Measurements from ENCODE around the gene TAS2R40.
"Not testable (repeated sequence)": the region's sequence is repeated elsewhere in the genome, so short reads cannot be mapped to it uniquely, and the experiment has no call there.

Gene TAS2R40

DNA sequence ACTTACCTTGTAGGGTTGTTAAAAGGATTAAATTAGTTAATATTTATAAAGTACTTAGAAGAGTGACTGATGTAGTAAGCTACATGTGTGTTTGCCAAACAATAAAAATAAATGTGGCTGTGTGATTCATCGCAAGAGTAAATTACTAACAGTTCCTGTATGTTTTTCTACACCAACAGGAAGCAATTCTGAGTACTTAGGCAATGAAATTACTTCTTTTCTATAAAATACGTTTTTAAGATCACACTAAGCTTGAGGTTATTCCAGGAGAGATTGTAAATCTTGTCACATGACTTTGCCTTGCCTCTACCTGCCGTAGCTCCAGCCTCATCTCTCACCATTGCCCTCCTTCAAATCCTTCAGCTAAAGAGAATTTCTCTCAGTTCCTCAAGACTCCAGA lies 23.3 kb downstream of the TAS2R40 start:
- in situ Hi-C loops (cut with MboI; ENCODE audit: low sequenced_read_pairs), result no loop called here

DNA sequence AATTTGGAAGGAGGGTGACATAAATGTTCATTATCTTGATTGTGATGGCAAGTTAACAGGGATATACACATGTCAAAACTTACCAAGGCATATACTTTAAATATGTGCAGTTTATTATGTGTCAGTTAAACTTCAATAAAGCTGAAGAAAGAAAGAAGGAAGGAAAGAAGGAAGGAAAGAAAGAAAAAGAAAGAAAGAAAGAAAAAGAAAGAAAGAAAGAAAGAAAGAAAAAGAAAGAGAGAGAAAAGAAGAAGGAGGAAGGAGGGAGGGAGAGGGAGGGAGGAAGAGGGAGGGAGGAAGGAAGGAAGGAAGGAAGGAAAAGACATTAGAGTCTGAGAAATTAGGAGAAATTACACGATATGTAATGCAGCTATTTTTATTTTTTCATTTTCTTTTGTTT lies 25.5 kb downstream of the TAS2R40 start:
- in situ Hi-C loops (cut with MboI; ENCODE audit: low sequenced_read_pairs), result no loop called here

DNA sequence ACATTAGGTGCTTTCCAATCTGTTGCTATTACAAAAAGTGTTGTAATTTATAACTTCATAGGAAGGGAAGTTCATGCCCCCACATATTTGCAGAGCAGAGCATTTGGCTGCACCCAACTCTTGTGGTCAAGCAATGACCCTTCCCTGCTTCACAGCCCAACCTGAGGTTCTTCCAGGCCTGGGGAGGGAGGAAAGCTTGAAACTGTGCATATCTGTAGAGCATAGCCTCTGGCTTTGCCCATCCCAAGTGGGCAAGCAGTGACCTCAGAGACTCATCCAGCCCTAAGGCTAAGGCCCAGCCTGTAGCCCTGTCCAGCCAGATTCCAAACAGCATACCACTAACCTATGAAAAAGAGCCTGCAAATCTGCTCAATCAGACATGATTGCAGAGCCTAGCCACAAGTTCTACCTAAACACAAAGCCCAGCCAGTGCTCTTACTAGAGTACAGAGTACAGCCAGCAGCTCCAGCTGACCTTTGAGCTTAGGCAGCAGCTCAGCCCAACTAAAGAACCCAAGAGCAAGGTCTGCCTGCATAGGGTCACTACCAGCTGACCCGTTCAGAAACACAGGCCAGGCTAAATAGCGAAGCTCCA lies 27.0 kb downstream of the TAS2R40 start:
- in situ Hi-C loops (cut with MboI; ENCODE audit: low sequenced_read_pairs), result no loop called here

DNA sequence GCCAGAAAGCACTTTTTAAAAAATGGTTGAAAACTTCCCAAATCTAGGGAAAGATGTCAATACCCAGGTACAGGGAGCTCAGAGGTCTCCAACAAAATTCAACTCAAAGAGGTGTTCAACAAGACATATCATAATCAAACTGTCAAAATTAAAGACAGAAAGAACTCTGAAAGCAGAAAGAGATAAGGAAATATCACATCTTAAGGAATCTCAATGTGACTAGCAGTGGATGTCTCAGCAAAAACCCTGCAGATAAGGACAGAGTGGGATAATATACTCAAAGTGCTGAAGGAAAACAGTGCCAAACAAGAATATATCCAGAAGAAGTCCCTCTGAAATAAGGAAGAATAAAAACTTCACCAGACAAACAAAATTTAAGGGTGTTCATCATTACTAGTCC lies 28.4 kb downstream of the TAS2R40 start:
- in situ Hi-C loops (cut with MboI; ENCODE audit: low sequenced_read_pairs), result no loop called here

DNA sequence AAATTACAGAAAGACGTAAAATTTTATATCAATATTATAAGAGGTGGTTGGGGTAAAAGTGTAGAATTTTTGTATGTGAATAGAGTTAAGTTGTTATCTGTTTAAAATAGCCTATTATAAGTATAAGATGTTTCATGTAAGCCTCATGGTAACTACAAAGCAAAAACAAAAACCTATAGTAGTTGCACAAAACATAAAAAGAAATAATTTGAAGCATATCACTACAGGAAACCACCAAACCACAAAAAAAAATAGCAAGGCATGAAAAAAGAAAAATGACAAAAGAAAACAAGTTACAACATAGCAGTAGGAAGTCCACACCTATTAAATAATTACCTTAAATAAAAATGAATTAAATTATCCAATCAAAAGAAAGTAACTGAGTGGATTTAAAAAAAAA lies 29.0 kb downstream of the TAS2R40 start:
- in situ Hi-C loops (cut with MboI; ENCODE audit: low sequenced_read_pairs), result no loop called here

DNA sequence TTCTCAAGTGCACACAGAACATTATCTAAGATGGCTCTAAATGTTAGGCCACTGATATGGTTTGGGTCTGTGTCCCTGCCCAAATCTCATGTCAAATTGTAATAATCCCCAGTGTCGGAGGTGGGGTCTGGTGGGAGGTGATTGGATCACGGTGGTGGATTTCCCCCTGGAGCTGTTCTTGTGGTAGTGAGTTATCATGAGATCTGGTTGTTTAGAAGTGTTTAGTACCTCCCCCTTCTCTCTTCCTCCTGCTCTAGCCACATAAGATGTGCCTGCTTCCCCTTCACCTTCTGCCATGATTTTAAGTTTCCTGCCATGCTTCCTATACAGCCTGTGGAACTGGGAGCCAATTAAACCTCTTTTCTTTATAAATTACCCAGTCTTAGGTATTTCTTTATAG lies 30.2 kb downstream of the TAS2R40 start:
- in situ Hi-C loops (cut with MboI; ENCODE audit: low sequenced_read_pairs), result no loop called here

DNA sequence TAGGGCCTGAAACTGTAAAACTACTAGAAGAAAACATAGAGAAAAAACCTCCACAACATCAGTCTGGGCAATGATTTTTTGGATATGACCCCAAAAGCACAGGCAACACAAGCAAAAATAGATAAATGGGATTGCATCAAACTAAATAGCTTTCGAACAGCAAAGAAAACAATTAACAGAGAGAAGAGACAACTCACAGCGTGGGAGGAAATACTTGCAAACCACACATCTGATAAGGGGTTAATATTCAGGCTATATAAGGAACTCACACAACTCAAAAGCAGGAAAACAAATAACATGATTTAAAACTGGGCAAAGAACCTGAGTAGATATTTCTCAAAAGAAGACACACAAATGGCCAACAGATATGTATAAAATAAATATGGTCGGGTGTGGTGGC lies 33.7 kb downstream of the TAS2R40 start:
- in situ Hi-C loops (cut with MboI; ENCODE audit: low sequenced_read_pairs), result no loop called here

DNA sequence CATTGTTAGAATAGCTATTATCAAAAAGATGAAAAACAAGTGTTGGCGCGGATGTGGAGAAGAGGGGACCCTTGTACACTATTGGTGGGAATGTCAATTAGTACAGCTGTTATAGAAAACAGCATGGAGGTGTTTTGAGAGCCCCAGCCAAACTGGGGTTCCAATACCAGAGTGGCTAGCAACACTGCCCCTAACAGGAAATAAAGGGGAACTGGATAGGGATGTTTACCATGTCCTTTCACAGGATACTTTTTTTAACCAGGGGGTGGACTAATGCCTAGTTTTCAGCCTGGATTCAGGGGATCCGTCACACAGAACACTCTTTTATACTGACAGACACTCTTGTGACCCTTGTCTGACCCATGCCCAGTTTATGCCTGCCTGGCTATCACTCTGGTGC lies 34.5 kb downstream of the TAS2R40 start:
- in situ Hi-C loops (cut with MboI; ENCODE audit: low sequenced_read_pairs), result no loop called here

DNA sequence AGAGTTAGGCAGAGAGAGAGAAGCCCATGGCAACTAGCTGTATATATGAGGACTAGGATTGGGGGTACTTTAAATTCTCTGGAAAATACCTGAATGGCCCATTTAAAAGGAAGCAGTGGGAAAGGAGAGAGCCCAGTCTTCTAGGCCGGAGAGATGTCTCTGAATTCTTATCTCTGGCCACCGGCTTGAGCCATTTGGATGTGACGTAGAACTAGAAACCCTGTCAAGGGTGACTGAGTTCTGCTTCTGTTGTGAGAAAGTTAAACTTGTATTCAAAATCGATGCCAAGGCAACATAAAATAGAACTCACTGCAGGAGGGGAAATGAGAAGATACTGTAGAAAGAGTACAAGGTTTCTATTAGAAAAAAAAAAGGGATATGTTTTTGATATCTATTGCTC lies 35.1 kb downstream of the TAS2R40 start:
- in situ Hi-C loops (cut with MboI; ENCODE audit: low sequenced_read_pairs), result no loop called here

DNA sequence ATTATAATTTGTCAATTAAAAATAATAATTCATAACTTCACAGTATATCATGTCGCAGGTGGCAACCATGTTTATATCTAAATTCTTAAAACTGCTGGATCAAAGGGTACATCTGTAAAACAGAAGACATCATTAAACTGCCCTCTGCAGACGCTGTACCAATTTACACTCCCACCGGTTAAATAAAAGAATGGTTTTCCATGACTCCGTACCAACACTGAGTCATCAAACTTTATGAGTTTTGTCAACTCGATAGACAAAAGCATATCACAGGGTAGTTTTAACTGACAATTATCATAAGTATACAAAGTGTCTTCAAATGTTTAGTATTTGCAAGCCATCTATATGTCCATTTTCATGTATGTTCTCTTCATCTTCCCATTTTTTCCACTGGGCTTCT lies 35.7 kb downstream of the TAS2R40 start:
- in situ Hi-C loops (cut with MboI; ENCODE audit: low sequenced_read_pairs), result no loop called here

DNA sequence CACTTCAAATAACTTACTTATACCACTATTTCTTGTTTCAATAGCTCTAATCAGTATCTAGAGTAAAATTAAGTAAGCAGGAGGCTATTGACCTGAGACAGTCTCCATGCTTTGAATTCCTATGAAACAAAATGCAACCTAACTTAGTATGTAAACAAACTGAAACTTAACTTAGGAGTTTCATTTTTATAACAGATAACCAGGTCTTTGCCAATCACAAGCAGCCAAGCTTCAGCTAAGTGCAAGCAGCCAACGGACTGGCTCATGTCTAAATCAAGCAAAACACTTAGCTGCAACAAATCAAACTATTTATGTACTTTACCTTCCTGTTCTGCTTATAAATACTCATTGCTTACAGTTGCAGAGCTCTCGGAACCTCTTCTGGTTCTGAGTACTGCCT lies 37.0 kb downstream of the TAS2R40 start:
- in situ Hi-C loops (cut with MboI; ENCODE audit: low sequenced_read_pairs), result no loop called here

DNA sequence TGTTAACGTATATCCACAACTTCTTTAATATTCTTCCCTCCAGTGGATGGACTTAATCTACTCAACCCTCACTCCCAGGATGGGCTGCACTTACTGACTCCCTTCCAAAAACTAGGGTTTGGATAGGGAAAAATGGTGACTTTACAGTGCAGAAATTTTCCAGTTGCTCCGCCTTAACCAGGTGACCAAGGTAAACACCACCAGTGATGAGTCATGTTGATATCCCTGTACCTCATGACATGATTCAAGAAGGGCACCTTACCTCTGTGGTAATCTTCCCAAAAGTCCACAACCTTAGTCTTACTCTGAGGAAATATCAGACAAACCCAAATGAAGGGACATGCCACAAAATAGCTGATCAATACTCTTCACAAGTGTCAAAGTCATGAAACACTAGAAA lies 37.9 kb downstream of the TAS2R40 start:
- in situ Hi-C loops (cut with MboI; ENCODE audit: low sequenced_read_pairs), result no loop called here

DNA sequence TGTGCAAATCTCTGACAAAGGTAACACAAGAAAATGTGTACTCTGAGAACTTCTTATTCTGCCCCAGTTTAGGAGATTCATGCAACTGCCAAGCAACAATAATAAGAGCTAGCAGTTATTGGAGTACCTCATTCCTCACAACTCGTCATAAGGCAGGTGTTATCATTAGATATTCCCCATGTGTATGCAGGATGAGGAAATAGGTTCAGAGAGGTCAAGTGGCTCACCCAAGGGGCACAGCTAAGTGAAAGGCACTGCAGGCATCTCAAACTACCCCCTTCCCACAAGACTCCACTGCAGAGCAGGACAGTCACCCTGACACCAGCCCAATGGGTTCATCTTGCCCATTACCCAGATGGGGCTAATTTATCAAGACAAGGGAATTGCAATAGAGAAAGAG lies 40.1 kb downstream of the TAS2R40 start:
- in situ Hi-C loops (cut with MboI; ENCODE audit: low sequenced_read_pairs), result no loop called here

DNA sequence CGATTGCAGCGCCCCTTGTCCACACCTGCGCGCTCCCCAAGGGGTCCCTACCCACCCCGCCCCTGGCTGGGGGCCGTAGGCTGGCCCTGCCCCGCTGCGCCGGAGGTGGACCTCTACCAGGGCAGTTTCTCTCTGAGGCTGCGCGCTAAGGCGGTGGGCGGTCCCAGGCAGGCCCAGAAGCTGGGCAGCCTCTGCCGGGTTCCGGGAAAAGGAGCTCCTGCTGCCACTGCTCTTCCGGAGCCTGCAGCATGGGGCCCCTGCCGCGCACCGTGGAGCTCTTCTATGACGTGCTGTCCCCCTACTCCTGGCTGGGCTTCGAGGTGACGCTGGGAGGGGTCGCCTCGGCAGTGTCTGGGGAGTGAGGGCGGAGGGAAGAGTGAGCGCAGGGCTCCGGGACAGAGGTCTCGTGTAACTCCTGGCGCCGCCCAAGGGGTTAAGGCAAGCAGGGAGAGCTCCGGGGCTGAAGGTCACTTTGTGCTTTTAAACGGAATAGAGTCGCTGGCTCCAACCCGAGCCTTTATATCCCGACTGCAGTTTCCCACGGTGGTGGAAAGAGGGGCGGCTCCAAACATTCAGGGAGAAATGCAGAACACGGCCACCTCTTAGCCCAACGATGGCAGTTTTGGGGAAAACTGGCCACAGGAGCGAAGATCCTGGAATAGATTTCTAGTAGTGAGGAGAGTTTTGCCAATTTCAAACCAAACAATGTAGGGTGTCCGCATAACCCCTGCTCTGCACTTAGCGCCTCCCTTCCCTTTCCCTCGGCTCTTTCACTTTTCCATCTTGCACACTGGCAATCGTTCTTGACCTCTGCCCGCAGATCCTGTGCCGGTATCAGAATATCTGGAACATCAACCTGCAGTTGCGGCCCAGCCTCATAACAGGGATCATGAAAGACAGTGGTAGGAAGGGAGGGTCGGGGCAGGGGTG lies 41.7 kb downstream of the TAS2R40 start, which contains the start of gene GSTK1:
GSTK1 (plus strand) TSS at position 176 of the 930 bp plus-strand sequence; CDS start at position 249, 73 bp downstream.
- in situ Hi-C loops (cut with MboI; ENCODE audit: low sequenced_read_pairs), result no loop called here

DNA sequence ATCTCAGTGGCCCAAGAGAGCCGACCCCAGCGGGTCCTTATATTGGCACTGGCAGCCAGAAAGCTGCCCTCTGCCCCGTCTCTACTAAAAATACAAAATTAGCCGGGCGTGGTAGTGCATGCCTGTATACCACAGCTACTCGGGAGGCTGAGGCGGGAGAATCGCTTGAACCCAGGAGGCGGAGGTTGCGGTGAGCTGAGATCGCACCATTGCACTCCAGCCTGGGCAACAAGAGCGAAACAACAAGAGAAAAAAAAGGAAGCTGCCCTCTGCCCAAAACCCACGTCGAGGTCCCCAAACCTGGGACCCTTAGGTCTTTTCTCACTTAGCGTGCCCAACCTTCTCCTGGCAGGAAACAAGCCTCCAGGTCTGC lies 42.3 kb downstream of the TAS2R40 start:
- in situ Hi-C loops (cut with MboI; ENCODE audit: low sequenced_read_pairs), result not testable (repeated sequence)

DNA sequence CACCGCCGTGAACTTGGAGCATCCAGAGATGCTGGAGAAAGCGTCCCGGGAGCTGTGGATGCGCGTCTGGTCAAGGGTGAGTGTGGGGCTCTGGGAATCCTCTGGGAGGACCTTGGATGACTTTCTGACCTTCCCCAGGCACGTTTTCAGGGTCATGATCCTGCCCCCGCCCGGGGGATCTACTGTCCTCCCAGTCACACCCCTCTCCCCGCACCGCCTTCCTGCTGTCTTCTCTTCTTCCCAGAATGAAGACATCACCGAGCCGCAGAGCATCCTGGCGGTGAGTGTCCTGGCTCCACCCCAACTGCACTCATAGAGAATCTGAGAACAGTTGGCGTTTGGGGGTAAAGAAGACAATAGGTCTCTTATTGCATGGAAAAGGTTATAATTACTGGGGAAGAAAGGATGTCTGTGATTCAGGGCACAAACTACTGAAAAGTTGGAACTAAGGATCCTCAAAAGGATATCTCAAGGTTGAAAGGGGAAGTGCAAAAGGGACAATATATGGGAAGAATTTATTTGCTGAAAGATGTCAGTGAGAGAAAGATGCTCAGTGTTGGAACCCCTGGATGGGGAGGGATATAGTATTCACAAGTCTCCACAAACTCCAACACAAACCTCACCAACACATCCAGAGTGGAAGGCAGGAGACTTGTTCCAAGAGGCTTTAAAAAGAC lies 43.3 kb downstream of the TAS2R40 start:
- in situ Hi-C loops (cut with MboI; ENCODE audit: low sequenced_read_pairs), result no loop called here

DNA sequence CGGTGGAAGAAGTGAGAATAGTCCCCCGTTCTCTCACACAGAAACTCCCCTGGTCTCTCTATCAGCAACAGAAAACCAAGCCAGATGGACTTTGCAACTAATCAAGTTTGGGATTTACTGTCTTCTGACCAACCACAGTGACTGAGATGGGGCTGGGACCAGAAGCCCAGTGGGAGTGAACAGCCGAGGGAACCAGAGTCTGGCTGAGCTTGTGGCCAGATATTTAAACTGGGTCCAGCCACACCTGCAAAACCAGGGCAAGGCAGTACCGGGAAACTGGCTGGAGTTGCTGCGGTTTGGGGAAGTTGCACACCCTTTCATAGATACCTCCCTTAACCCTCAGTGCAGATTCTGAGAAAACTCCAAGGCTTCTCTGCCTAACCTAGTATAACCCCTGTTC lies 47.4 kb downstream of the TAS2R40 start:
- in situ Hi-C loops (cut with MboI; ENCODE audit: low sequenced_read_pairs), result no loop called here

DNA sequence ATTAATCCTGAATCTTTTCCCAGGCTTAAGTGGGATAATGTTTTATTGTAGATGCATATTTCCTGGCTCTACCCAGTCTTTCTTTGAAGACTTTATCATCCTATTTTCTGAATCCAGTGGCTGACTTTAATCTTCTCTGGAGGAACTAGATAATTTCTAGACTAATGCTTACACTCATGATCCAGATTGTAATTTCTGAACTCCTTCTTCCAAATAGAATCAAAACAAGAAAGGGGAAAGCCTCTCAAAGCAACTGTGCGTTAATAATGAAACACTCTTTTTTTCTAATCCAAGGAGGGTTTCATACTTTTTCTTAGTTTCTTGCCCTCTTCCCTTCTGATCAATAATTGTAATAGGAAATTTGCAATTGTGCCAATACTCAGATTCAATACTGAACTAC lies 49.4 kb downstream of the TAS2R40 start:
- in situ Hi-C loops (cut with MboI; ENCODE audit: low sequenced_read_pairs), result no loop called here
